GM18907 (cell line): ENCODE results near the gene DET1.
"Not testable (repeated sequence)": the region's sequence is repeated elsewhere in the genome, so short reads cannot be mapped to it uniquely, and the experiment has no call there.

Source experiments
- ATAC-seq: cut with Tn5 transposase; IDR thresholded peaks from one replicate; pipeline ENCODE4 v1.9.1; 2021; ENCODE audit warnings: mild to moderate bottlenecking, moderate library complexity; ENCODE audit not compliant: unreplicated experiment

The DET1 gene

GRCh38 chr15:88546248-88547129, at the start of gene DET1:
Gene DET1, minus strand, starts transcription at chr15:88546681. Its CDS starts 14,976 bp downstream, at chr15:88531705.
- ATAC-seq = peak; percentile 99

GRCh38 chr15:88591384-88591783, 44.9 kb upstream of the DET1 start:
- no peak for ATAC-seq

GRCh38 chr15:88590759-88591158, 44.3 kb upstream of the DET1 start:
- ATAC-seq = no peak

- ATAC-seq = no peak
Measured at GRCh38 chr15:88586401-88587162, 40.1 kb upstream of the DET1 start.

GRCh38 chr15:88580532-88580931, 34.1 kb upstream of the DET1 start:
- ATAC-seq = no peak

- ATAC-seq = no peak
Measured at GRCh38 chr15:88579322-88579721, 32.8 kb upstream of the DET1 start.

GRCh38 chr15:88574655-88575054, 28.2 kb upstream of the DET1 start:
- ATAC-seq = no peak

- ATAC-seq = no peak
Measured at GRCh38 chr15:88574077-88574476, 27.6 kb upstream of the DET1 start.

GRCh38 chr15:88571852-88572259, 25.4 kb upstream of the DET1 start:
- ATAC-seq = no peak

GRCh38 chr15:88571153-88571851, 24.8 kb upstream of the DET1 start:
- no peak for ATAC-seq

GRCh38 chr15:88568589-88568988, 22.1 kb upstream of the DET1 start:
- ATAC-seq = no peak

GRCh38 chr15:88564741-88565140, 18.3 kb upstream of the DET1 start:
- ATAC-seq = no peak

GRCh38 chr15:88563638-88564037, 17.2 kb upstream of the DET1 start:
- ATAC-seq = no peak

GRCh38 chr15:88559565-88559964, 13.1 kb upstream of the DET1 start:
- not testable (repeated sequence) for ATAC-seq

- ATAC-seq = not testable (repeated sequence)
Measured at GRCh38 chr15:88558026-88558425, 11.5 kb upstream of the DET1 start.

GRCh38 chr15:88548009-88548408, 1.5 kb upstream of the DET1 start:
- not testable (repeated sequence) for ATAC-seq

- ATAC-seq = not testable (repeated sequence)
Measured at GRCh38 chr15:88545578-88546247, 768 bp downstream of the DET1 start.

GRCh38 chr15:88543065-88543776, 3.3 kb downstream of the DET1 start:
- ATAC-seq = no peak

- no peak for ATAC-seq
Measured at GRCh38 chr15:88542342-88542733, 4.1 kb downstream of the DET1 start.

GRCh38 chr15:88541709-88542341, 4.7 kb downstream of the DET1 start:
- no peak for ATAC-seq
